Type B pancreatic cell (in vitro differentiated cells): ENCODE data around the gene NFU1. TPM values are rescaled to one million over a fixed set of nuclear protein-coding genes. Genes with fewer than 3 reads are reported as not detected.
A peak's percentile ranks its signal among the peaks of the same experiment; 100 is the strongest.
"Not testable (repeated sequence)": the region's sequence is repeated elsewhere in the genome, so short reads cannot be mapped to it uniquely, and the experiment has no call there.

Experiments
- DNase-seq: peaks from one replicate; pipeline ENCODE4 v3.0.0; 2021; ENCODE audit warnings: mixed read lengths; ENCODE audit not compliant: unreplicated experiment; ENCODE audit errors: extremely low spot score
- H3K27ac Mint-ChIP-seq: 2 replicates; pipeline ENCODE4 v1.8.0; 2021; ENCODE audit warnings: mild to moderate bottlenecking, mixed read lengths
- H3K27me3 Mint-ChIP-seq: 2 replicates; pipeline ENCODE4 v1.8.0; 2021; ENCODE audit warnings: mixed read lengths
- H3K36me3 Mint-ChIP-seq: 2 replicates; pipeline ENCODE4 v1.8.0; 2021; ENCODE audit warnings: mixed read lengths
- H3K4me1 Mint-ChIP-seq: one replicate; pipeline ENCODE4 v1.8.0; 2021; ENCODE audit warnings: mixed read lengths; ENCODE audit not compliant: unreplicated experiment
- H3K4me3 Mint-ChIP-seq: 2 replicates; pipeline ENCODE4 v1.8.0; 2021; ENCODE audit warnings: mild to moderate bottlenecking, mixed read lengths
- H3K9me3 Mint-ChIP-seq: 2 replicates; pipeline ENCODE4 v1.8.0; 2021; ENCODE audit warnings: mixed read lengths
- total RNA-seq: library from RNA; stranded (reverse); gene quantifications from 2 replicates; pipeline ENCODE4 v1.2.1, GENCODE V29; 2021; ENCODE audit warnings: low replicate concordance
- TF ChIP-seq, protein P1 (sequence below): fragments of 200-600 bp; sonication (generic); conservative IDR thresholded peaks from 2 replicates; pipeline ENCODE4 v1.5.0; 2021; ENCODE audit warnings: antibody characterized with exemption, mild to moderate bottlenecking

The NFU1 gene
- total RNA-seq, 1 donor from 2014 or later: 34.0 TPM

DNA sequence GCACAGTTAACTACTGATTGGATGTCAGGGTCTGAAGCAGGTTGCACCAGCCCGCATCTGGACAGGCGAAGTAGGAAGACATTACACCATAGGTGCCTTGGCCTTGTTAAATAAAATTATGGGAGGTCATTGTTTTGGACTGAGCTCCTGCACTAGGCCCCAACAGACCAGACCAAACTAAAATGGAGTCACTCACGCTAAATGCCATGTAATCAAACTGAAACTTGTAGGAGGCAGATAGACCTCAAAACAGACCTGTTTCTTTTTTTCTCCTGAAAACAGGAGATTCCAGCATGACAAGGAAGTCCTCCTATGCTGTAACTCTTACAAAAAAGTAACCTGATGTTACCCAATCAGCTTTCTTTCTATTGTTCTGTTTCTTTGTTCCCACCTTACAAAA, 15.5 kb upstream of the NFU1 start:
- Mint-ChIP-seq H3K36me3 (no peaks in the 10 kb centered on the region), H3K4me3 (no peak overlapping the region), H3K9me3 (no peaks in the 10 kb centered on the region), H3K27me3 (peaks cover 3% of the 10 kb centered on the region), H3K4me1 (peaks cover 18% of the 10 kb centered on the region), H3K27ac (no peak overlapping the region)
- no peak for DNase-seq
- TF ChIP-seq, protein P1, sequence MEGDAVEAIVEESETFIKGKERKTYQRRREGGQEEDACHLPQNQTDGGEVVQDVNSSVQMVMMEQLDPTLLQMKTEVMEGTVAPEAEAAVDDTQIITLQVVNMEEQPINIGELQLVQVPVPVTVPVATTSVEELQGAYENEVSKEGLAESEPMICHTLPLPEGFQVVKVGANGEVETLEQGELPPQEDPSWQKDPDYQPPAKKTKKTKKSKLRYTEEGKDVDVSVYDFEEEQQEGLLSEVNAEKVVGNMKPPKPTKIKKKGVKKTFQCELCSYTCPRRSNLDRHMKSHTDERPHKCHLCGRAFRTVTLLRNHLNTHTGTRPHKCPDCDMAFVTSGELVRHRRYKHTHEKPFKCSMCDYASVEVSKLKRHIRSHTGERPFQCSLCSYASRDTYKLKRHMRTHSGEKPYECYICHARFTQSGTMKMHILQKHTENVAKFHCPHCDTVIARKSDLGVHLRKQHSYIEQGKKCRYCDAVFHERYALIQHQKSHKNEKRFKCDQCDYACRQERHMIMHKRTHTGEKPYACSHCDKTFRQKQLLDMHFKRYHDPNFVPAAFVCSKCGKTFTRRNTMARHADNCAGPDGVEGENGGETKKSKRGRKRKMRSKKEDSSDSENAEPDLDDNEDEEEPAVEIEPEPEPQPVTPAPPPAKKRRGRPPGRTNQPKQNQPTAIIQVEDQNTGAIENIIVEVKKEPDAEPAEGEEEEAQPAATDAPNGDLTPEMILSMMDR: no peak

DNA sequence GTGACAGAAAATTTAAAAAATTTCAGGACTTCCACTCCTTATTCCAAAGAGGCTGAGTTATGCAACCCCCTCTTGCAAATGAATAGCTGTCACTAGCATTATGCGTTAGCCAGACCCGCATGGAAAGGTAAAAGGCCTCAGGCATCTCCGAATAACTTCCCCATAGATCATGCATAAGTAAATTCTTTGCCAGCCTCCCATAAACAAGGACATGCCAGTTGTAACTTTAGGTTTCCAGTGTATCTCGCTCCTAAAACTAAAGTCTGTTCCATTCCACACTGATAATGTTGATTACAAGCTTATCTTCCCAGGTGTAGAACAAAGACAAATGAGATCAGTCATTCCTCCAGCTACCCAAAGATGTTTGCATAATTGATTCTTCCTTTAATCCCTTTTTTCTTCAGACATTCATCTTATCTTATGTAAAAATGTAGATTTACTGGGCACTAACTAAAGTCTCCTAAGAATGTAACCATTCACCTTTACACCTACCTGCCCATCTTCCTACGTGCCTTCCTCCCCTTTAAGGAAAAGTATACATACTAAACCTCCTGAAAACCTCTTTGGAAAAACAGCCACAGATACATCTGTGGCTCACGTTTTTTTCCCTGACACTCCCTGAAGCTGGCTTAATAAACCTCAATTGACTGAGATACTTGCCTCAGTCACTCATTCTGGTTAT, 13.6 kb upstream of the NFU1 start:
- TF ChIP-seq, protein P1: no peak
- Mint-ChIP-seq H3K9me3 (no peaks in the 10 kb centered on the region), H3K4me3 (no peak overlapping the region), H3K27me3 (peaks cover 7% of the 10 kb centered on the region), H3K4me1 (peaks cover 18% of the 10 kb centered on the region), H3K27ac (no peak overlapping the region), H3K36me3 (no peaks in the 10 kb centered on the region)
- DNase-seq: no peak

DNA sequence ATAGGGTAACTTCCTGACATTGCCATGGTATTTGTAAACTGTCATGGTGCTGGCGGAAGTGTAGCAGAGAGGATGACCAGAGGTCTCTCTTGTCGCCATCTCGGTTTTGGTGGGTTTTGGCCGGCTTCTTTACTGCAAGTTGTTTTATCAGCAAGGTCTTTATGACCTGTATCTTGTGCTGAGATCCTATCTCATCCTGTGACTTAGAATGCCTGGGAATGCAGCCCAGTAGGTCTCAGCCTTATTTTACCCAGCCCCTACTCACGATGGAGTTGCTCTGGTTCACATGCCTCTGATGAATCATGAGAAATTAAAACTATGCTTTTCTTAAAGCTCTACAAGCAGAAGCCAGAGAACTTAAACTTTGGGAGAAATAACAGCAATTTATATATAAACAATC, 12.7 kb upstream of the NFU1 start:
- no peaks in the 10 kb centered on the region for H3K36me3 Mint-ChIP-seq
- no peak overlapping the region for H3K27ac Mint-ChIP-seq
- H3K4me1 Mint-ChIP-seq: peaks cover 18% of the 10 kb centered on the region
- DNase-seq: no peak
- no peak overlapping the region for H3K4me3 Mint-ChIP-seq
- H3K9me3 Mint-ChIP-seq: no peaks in the 10 kb centered on the region
- TF ChIP-seq, protein P1: no peak
- H3K27me3 Mint-ChIP-seq: peaks cover 7% of the 10 kb centered on the region

DNA sequence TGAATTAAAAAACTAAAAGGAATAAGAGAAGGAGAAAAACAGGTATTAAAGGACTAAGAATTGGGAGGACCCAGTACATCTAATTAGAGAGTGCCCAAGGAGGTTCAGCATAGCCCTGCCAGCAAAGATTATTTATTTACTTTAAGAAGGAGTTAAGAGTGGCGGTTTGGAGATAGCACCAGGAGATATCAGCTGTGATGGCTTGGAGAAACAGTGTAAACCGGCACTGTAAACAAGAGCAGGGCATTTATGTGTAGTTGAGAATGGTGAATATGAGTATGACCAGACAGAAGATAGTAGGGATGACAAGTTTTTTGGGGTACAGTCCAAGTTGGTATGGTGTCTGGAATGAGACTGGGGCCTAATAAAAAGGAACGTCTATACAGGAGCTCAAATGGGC, 6.4 kb upstream of the NFU1 start:
- not testable (repeated sequence) for H3K27ac Mint-ChIP-seq, H3K4me1 Mint-ChIP-seq, H3K4me3 Mint-ChIP-seq, H3K36me3 Mint-ChIP-seq, DNase-seq, H3K9me3 Mint-ChIP-seq, H3K27me3 Mint-ChIP-seq

DNA sequence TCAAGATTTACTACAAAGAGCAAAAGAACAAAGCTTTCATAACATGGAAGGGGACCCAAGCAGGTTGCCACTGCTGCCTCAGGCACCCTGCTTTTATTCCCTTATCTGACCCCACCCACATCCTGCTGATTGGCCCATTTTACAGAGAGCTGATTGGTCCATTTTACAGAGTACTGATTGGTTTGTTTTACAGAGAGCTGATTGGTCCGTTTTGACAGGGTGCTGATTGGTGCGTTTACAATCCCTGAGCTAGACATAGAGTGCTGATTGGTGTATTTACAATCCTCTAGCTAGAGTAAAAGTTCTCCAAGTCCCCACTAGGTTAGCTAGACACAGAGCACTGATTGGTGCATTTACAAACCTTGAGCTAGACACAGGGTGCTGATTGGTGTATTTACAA, 2.3 kb upstream of the NFU1 start:
- not testable (repeated sequence) for H3K27me3 Mint-ChIP-seq, DNase-seq, H3K9me3 Mint-ChIP-seq, H3K36me3 Mint-ChIP-seq
- H3K27ac Mint-ChIP-seq: peak overlapping the region; percentile 13
- H3K4me3 Mint-ChIP-seq: peak overlapping the region; percentile 44
- H3K4me1 Mint-ChIP-seq: peaks cover 21% of the 10 kb centered on the region

DNA sequence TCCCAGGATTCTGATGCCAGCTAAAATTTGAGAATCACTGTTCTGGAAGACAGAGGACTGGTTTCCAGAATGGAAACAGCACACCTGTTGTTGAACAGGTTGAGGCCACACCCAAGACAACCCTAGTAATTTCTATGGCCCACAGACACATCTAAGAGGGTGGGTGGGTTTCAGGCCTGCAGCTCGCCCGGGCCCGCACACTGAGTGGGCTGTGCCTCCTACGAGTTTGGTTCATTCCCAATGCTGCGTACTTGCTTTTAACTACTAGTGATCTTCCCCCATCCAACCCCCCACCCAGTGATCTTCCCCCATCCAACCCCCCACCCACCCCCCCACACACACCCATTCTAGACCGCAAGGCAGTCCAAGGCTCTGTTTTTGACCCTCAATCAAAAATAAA, 1.3 kb upstream of the NFU1 start:
- Mint-ChIP-seq H3K4me1 (peaks cover 22% of the 10 kb centered on the region), H3K27ac (peak overlapping the region; percentile 95), H3K27me3 (no peaks in the 10 kb centered on the region), H3K9me3 (no peaks in the 10 kb centered on the region), H3K4me3 (no peak overlapping the region), H3K36me3 (peaks cover 5% of the 10 kb centered on the region)
- no peak for DNase-seq
- TF ChIP-seq, protein P1: no peak

DNA sequence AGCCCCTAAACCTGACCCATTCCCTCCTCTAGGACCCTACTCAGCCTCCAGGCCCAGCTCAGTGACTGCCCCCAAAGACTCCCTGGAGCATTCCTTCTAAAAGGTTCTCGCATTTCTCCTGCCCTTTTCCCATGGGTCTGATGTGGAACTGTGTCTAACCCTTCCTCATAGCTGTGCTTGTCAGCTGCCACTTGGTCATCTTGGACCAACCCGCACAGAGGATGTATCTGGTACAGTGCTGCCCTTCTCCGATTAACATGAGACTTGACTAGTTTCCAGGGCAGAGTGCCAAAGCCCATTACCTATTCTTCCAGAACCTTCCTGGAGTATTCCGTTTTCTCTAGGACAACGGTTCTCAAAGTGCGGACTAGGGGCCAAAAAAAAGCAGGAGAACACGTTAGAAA, 518 bp upstream of the NFU1 start:
- DNase-seq: no peak
- Mint-ChIP-seq H3K4me1 (peaks cover 22% of the 10 kb centered on the region), H3K36me3 (peaks cover 5% of the 10 kb centered on the region), H3K27ac (peak overlapping the region; percentile 95), H3K27me3 (no peaks in the 10 kb centered on the region), H3K4me3 (peak overlapping the region; percentile 97), H3K9me3 (no peaks in the 10 kb centered on the region)
- TF ChIP-seq, protein P1: no peak
